PC-3 (cell line): Measurements from ENCODE around the gene FGFR2. TPM values are rescaled to one million over a fixed set of nuclear protein-coding genes. Genes with fewer than 3 reads are reported as not detected.

Source experiments
- ATAC-seq: fragments of 200-7000 bp; cut with Tn5 transposase; 2 replicates; pipeline ENCODE4 v1.9.1; 2020; ENCODE audit warnings: mild to moderate bottlenecking, moderate library complexity
- BruUV-seq: library from RNA; stranded (reverse); fragments of 400-500 nt; replicated peaks from 2 replicates; lab custom pipeline; 2021; lab: Mats Ljungman, UMichigan
- CTCF ChIA-PET: fragments of 300-600 bp; sonication (Branson Sonifier 250); formaldehyde crosslinking; loops from one replicate; lab custom pipeline; 2022; ENCODE audit warnings: antibody characterized with exemption; lab: Charles Lee
- POLR2A ChIA-PET: fragments of 300-600 bp; sonication (Branson Sonifier 250); formaldehyde crosslinking; loops from one replicate; lab custom pipeline; 2022; ENCODE audit warnings: antibody characterized with exemption; ENCODE audit not compliant: unreplicated experiment; lab: Charles Lee
- DNase-seq: peaks from one replicate; pipeline ENCODE4 v3.0.0-alpha.2; 2015
- H2AFZ ChIP-seq: fragments of 300-600 bp; sonication (generic); 2 replicates; pipeline ENCODE4 v1.6.0; 2016; ENCODE audit warnings: antibody characterized with exemption, low read length
- H3F3A ChIP-seq: fragments of 300-600 bp; sonication (generic); one replicate; pipeline ENCODE4 v1.6.0; 2017; ENCODE audit warnings: antibody characterized with exemption, low read length, control low read depth, mild to moderate bottlenecking; ENCODE audit not compliant: unreplicated experiment
- H3K27ac ChIP-seq: fragments of 300-600 bp; sonication (generic); 2 replicates; pipeline ENCODE4 v1.5.1; 2016; ENCODE audit warnings: mild to moderate bottlenecking, low read length
- H3K27me3 ChIP-seq: fragments of 300-600 bp; sonication (generic); 2 replicates; pipeline ENCODE4 v1.6.1; 2016; ENCODE audit warnings: low read length, mixed read lengths
- H3K36me3 ChIP-seq: fragments of 300-600 bp; sonication (generic); 2 replicates; pipeline ENCODE4 v1.6.1; 2016; ENCODE audit warnings: low read depth, mixed run types, low read length, mixed read lengths
- H3K4me1 ChIP-seq: fragments of 300-600 bp; sonication (generic); 2 replicates; pipeline ENCODE4 v1.5.1; 2016; ENCODE audit warnings: low read length; ENCODE audit not compliant: insufficient read depth
- H3K4me2 ChIP-seq: fragments of 300-600 bp; sonication (generic); 2 replicates; pipeline ENCODE4 v1.6.0; 2016; ENCODE audit warnings: low read length
- H3K4me3 ChIP-seq: fragments of 300-600 bp; sonication (generic); 2 replicates; pipeline ENCODE4 v1.5.1; 2016; ENCODE audit warnings: mild to moderate bottlenecking, low read length, mixed read lengths
- H3K79me2 ChIP-seq: fragments of 300-600 bp; sonication (generic); 2 replicates; pipeline ENCODE4 v1.6.1; 2017; ENCODE audit warnings: low read length, mixed read lengths
- H3K9ac ChIP-seq: fragments of 300-600 bp; sonication (generic); 2 replicates; pipeline ENCODE4 v1.6.0; 2016; ENCODE audit warnings: mild to moderate bottlenecking, low read length
- H3K9me2 ChIP-seq: fragments of 300-600 bp; sonication (generic); replicated peaks from 2 replicates; pipeline ENCODE4 v1.6.1; 2016; ENCODE audit warnings: mixed run types, low read length, mixed read lengths
- H3K9me3 ChIP-seq: fragments of 300-600 bp; sonication (generic); 2 replicates; pipeline ENCODE4 v1.6.1; 2016; ENCODE audit warnings: low read length, mixed read lengths
- H4K20me1 ChIP-seq: fragments of 300-600 bp; sonication (generic); 2 replicates; pipeline ENCODE4 v1.6.1; 2016; ENCODE audit warnings: low read length, mixed read lengths
- EZH2 ChIP-seq: fragments of 300-600 bp; sonication (generic); IDR thresholded peaks from one replicate; pipeline ENCODE4 v1.6.1; 2017; ENCODE audit warnings: antibody characterized with exemption, mild to moderate bottlenecking, low read length; ENCODE audit not compliant: unreplicated experiment
- EZH2phosphoT487 ChIP-seq: fragments of 300-600 bp; sonication (generic); IDR thresholded peaks from 2 replicates; pipeline ENCODE4 v1.6.1; 2018; ENCODE audit warnings: mild to moderate bottlenecking, antibody characterized with exemption, low read length, borderline replicate concordance
- intact Hi-C: fragments of 100-400 bp; cut with micrococcal nuclease; formaldehyde crosslinking; loops from 2 replicates; pipeline ENCODE4 v1.9.0; 2023
- total RNA-seq: library from RNA; depleted of rRNA; stranded (reverse); fragments of >200 nt; gene quantifications from 2 replicates; pipeline ENCODE4 v1.2.3, GENCODE V29; 2014
- TF ChIP-seq, protein P1 (sequence below): fragments of 300-600 bp; sonication (generic); conservative IDR thresholded peaks from 2 replicates; pipeline ENCODE4 v1.5.1; 2017; ENCODE audit warnings: antibody characterized with exemption, low read depth, mild to moderate bottlenecking, low read length

Gene FGFR2
- total RNA-seq, 1 experiment from 2014 or later: 0.36 TPM

DNA sequence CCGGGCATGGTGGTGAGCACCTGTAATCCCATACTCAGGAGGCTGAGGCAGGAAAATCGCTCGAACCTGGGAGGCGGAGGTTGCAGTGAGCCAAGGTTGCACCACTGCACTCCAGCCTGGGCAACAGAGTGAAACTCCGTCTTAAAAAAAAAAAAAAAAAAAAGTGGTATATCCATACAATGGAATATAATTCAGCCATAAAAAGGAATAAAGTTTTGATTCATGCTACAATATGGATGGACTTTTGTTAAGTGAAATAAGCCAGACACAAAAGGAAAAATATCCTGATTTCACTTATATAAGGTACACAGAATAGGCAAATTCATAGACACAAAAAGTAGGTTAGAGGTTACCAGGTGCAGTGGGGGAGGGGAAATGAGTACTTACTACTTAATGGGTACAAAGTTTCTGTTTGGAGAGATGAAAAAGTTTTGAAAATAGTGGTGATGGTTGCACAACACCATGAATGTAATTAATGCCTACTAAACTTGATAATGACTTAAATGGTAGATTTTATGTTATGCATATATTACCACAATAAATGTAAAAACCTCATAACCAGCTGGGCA, 53.9 kb downstream of the FGFR2 start:
- H3K4me2 ChIP-seq: no peak overlapping the region

GRCh38 chr10:121543545-121543944, 54.7 kb downstream of the FGFR2 start:
- H3K27ac ChIP-seq: no peak overlapping the region
- H3K27me3 ChIP-seq: peaks cover 52% of the 10 kb centered on the region
- no peaks in the 10 kb centered on the region for H3K4me1 ChIP-seq
- BruUV-seq: no TSS peak
- H3K9me2 ChIP-seq: no peaks in the 10 kb centered on the region
- DNase-seq (no peak), ATAC-seq (no peak)
- intact Hi-C loops: no loop called here
- no peaks in the 10 kb centered on the region for H3K9me3 ChIP-seq
- TF ChIP-seq EZH2phosphoT487: no peak
- no peak for TF ChIP-seq EZH2
- TF ChIP-seq, protein P1, sequence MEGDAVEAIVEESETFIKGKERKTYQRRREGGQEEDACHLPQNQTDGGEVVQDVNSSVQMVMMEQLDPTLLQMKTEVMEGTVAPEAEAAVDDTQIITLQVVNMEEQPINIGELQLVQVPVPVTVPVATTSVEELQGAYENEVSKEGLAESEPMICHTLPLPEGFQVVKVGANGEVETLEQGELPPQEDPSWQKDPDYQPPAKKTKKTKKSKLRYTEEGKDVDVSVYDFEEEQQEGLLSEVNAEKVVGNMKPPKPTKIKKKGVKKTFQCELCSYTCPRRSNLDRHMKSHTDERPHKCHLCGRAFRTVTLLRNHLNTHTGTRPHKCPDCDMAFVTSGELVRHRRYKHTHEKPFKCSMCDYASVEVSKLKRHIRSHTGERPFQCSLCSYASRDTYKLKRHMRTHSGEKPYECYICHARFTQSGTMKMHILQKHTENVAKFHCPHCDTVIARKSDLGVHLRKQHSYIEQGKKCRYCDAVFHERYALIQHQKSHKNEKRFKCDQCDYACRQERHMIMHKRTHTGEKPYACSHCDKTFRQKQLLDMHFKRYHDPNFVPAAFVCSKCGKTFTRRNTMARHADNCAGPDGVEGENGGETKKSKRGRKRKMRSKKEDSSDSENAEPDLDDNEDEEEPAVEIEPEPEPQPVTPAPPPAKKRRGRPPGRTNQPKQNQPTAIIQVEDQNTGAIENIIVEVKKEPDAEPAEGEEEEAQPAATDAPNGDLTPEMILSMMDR: no peak
- no peaks in the 10 kb centered on the region for H4K20me1 ChIP-seq
- H3K4me3 ChIP-seq: no peak overlapping the region
- ChIA-PET POLR2A (no interaction called here), CTCF (no interaction called here)
- no peak overlapping the region for H2AFZ ChIP-seq
- H3K4me2 ChIP-seq: no peak overlapping the region
- H3K79me2 ChIP-seq: no peaks in the 10 kb centered on the region
- no peak overlapping the region for H3K9ac ChIP-seq
- H3F3A ChIP-seq: no peaks in the 10 kb centered on the region
- H3K36me3 ChIP-seq: no peaks in the 10 kb centered on the region

More for the DNA sequence above, 53.9 kb downstream of the FGFR2 start:
- no peak for TF ChIP-seq EZH2phosphoT487
- TF ChIP-seq, protein P1: no peak
- TF ChIP-seq EZH2: no peak
- Histone ChIP-seq H3K9me3 (no peaks in the 10 kb centered on the region), H3K79me2 (no peaks in the 10 kb centered on the region), H3F3A (no peaks in the 10 kb centered on the region), H3K4me1 (no peaks in the 10 kb centered on the region), H3K27me3 (peaks cover 46% of the 10 kb centered on the region), H4K20me1 (no peaks in the 10 kb centered on the region), H3K9me2 (no peaks in the 10 kb centered on the region), H3K27ac (no peak overlapping the region), H3K36me3 (no peaks in the 10 kb centered on the region), H3K4me3 (no peak overlapping the region), H3K9ac (no peak overlapping the region), H2AFZ (no peak overlapping the region)
- ChIA-PET POLR2A (no interaction called here), CTCF (no interaction called here)
- no peak for ATAC-seq
- intact Hi-C loops: no loop called here
- BruUV-seq: no TSS peak
- DNase-seq: no peak

DNA sequence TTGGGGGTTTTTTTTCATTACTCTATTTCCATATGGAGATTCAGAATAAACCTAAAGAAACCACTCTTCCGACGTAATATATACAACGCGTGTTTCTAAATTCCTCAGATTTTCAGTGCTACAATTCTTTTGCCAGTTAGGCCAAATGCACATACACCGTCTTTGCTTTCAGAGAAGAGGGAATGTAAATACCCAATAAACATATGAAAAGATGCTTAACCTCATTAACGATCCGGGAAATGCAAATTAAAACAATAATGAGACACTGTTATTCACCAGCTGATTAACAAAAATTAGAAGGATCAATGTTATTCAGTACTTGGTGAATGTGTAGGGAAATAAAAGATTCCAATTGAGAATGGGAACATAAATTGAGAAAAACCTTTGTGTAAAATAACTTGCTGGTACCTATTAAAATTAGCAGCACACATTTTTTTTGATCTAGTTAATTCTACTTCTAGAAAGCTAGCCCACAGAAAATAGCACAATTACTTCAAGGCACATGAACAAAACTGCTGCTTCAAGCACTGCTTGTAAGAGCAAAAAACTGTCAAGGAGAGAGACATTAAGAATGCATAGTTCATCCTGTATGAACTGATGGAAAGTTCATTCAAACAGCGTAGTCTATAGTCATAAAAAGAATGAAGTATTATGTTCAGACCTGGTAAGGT, 56.7 kb downstream of the FGFR2 start:
- H3K4me3 ChIP-seq: no peak overlapping the region
- H3K4me2 ChIP-seq: no peak overlapping the region
- H3K79me2 ChIP-seq: no peaks in the 10 kb centered on the region
- POLR2A ChIA-PET: no interaction called here
- no peak overlapping the region for H3K27ac ChIP-seq
- no peaks in the 10 kb centered on the region for H3K4me1 ChIP-seq
- no peak for TF ChIP-seq EZH2
- TF ChIP-seq EZH2phosphoT487: no peak
- TF ChIP-seq, protein P1: no peak
- no peak for ATAC-seq
- DNase-seq: no peak
- H2AFZ ChIP-seq: no peak overlapping the region
- BruUV-seq: no TSS peak
- intact Hi-C loops: no loop called here
- H3K27me3 ChIP-seq: peaks cover 66% of the 10 kb centered on the region
- no peaks in the 10 kb centered on the region for H4K20me1 ChIP-seq
- H3K9ac ChIP-seq: no peak overlapping the region
- H3K9me3 ChIP-seq: no peaks in the 10 kb centered on the region
- H3F3A ChIP-seq: no peaks in the 10 kb centered on the region
- H3K9me2 ChIP-seq: no peaks in the 10 kb centered on the region
- H3K36me3 ChIP-seq: no peaks in the 10 kb centered on the region
- CTCF ChIA-PET: no interaction called here
